B cell (primary cell): ENCODE measurements around the gene MAD1L1.

ENCODE experiments used
- CTCF ChIP-seq: fragments of 200-600 bp; IDR thresholded peaks from one replicate; pipeline ENCODE4 v1.8.0; 2022; ENCODE audit warnings: antibody characterized with exemption, mild to moderate bottlenecking
- EZH2 ChIP-seq: IDR thresholded peaks from 2 replicates; pipeline ENCODE4 v1.6.1; 2012; ENCODE audit warnings: borderline replicate concordance, low read depth, mild to moderate bottlenecking, moderate library complexity, low read length; ENCODE audit not compliant: insufficient read depth, poor library complexity, severe bottlenecking

DNA sequence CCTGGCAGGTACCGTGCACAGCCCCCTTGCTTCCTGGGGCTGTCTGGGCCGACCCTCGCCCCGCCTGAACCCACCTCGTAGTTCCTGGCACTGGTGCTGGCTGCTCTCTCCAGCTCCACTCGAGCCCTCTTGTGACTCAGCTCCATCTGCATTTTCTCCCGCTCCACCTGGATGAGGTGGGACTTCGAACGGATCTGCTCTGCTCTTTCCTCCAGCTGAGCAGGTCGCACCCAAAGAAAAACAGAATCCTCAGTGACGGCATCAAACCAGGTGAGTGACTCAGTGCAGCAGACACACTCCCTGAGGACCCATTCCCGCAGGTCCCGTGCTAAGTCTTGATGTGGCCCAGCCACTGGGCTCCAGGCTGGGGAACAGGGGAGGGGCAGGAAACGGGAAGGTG lies 7.4 kb downstream of the MAD1L1 start:
- TF ChIP-seq CTCF (no peak), EZH2 (no peak)
